VCaP (cell line): ENCODE data around the gene PDIA5.

Source experiments
- H3K27ac ChIP-seq: fragments of 450-650 bp; 2 replicates; pipeline ENCODE4 v1.5.1; 2017
- TF ChIP-seq, protein P1 (sequence below): fragments of 450-650 bp; conservative IDR thresholded peaks from 2 replicates; pipeline ENCODE4 v1.5.1; 2017; ENCODE audit warnings: mild to moderate bottlenecking, moderate library complexity

The PDIA5 gene

GRCh38 chr3:123130079-123130750, 63.4 kb downstream of the PDIA5 start:
- TF ChIP-seq, protein P1, sequence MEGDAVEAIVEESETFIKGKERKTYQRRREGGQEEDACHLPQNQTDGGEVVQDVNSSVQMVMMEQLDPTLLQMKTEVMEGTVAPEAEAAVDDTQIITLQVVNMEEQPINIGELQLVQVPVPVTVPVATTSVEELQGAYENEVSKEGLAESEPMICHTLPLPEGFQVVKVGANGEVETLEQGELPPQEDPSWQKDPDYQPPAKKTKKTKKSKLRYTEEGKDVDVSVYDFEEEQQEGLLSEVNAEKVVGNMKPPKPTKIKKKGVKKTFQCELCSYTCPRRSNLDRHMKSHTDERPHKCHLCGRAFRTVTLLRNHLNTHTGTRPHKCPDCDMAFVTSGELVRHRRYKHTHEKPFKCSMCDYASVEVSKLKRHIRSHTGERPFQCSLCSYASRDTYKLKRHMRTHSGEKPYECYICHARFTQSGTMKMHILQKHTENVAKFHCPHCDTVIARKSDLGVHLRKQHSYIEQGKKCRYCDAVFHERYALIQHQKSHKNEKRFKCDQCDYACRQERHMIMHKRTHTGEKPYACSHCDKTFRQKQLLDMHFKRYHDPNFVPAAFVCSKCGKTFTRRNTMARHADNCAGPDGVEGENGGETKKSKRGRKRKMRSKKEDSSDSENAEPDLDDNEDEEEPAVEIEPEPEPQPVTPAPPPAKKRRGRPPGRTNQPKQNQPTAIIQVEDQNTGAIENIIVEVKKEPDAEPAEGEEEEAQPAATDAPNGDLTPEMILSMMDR = no peak
- H3K27ac ChIP-seq = no peak overlapping the region

DNA sequence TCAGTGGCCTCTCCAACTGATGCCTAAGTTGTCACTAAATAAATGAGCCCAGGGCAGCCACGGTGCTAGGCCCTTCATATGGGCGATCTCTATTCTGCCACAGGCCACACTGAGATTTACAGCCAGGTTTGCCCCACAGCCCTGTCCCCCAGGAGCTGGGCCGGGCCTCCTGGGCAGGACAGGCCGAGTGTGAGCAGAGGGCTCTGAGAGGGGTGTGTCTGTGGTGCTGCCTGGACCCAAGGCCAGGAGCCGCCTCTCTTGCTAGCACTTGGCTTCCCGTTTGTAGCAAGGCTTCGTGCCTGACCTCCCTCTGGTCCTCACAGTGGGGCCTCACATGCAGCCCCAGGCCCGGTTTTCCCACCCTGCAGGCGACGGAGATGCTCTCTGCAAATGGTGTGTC, 67.8 kb downstream of the PDIA5 start:
- TF ChIP-seq, protein P1 = no peak
- H3K27ac ChIP-seq = no peak overlapping the region

- TF ChIP-seq, protein P1 = no peak
- no peak overlapping the region for H3K27ac ChIP-seq
These were observed 70.2 kb downstream of the PDIA5 start for GRCh38 chr3:123137001-123137400.

DNA sequence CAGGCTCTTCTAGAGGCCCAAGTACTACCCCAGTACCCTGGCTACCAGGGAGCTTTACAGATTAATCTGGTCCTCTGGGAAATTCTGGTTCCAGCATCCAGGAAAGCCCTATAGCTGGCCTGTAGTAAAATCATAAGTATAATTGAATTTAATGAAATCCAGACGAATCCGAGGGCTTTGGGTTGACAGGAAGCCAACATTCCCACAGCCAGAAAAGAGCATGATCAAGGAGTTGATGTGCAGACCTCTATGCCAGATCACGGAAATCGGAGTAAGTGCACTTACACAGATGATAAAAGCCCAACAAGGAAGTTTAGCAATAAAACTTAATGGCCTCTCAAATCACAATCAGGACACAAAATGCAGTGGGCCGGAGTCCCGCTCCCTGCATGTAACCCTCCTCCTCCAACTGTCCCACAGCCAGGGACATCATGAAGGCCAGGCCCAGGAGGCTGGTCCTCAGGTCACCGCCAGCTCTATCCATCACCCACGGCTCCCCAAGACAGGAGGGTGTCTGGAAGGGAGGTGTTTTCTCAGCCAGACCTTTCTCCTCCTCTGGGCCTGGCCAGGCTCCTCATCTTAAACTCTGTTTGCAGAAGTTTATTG, 72.1 kb downstream of the PDIA5 start:
- no peak overlapping the region for H3K27ac ChIP-seq

GRCh38 chr3:123139522-123139921, 72.7 kb downstream of the PDIA5 start:
- TF ChIP-seq, protein P1 = no peak
- no peak overlapping the region for H3K27ac ChIP-seq

More for the DNA sequence above, 72.1 kb downstream of the PDIA5 start:
- TF ChIP-seq, protein P1 = no peak

- TF ChIP-seq, protein P1 = no peak
- no peak overlapping the region for H3K27ac ChIP-seq
These were observed 73.7 kb downstream of the PDIA5 start for GRCh38 chr3:123140550-123140949.

DNA sequence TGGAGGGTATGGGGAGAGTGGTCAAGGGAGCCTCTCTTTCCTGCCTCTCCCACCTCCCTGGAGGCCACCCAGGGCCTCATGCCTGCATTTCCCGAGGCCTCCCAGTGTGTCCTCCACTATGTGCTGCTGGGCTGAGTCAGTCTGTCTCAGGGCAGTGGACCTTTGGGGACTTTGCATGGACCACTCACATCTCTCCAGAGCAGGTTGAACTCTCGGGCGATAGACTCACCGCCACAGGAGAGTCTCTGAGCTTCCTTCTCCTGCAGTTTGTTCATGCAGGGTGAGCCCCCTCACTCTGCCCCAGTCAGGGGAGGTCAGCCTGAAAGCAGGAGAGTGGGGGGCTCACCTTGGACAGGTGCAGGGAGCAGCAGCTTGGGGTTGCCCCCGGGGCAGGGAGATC, 74.5 kb downstream of the PDIA5 start:
- TF ChIP-seq, protein P1 = no peak
- no peak overlapping the region for H3K27ac ChIP-seq
